CD4-positive, alpha-beta memory T cell (primary cell): ENCODE results near the gene FHIP1A. TPM values are rescaled to one million over a fixed set of nuclear protein-coding genes. Genes with fewer than 3 reads are reported as not detected.
"Not testable (repeated sequence)": the region's sequence is repeated elsewhere in the genome, so short reads cannot be mapped to it uniquely, and the experiment has no call there.

ENCODE experiments used
- CTCF ChIA-PET: fragments of 350-600 bp; sonication (Branson Sonifier 250); formaldehyde crosslinking; loops from one replicate; lab custom pipeline; 2021; ENCODE audit warnings: inconsistent platforms; ENCODE audit not compliant: partially characterized antibody; lab: Charles Lee
- POLR2A ChIA-PET: fragments of 350-600 bp; sonication (Branson Sonifier 250); formaldehyde crosslinking; loops from one replicate; lab custom pipeline; 2021; ENCODE audit not compliant: partially characterized antibody; lab: Charles Lee
- DNase-seq, 5 donors: peaks; one replicate each; pipeline versions ENCODE4 v3.0.0 to v3.0.0-alpha.2; 2020 to 2022; ENCODE audit warnings: mixed read lengths in 1 of 5
- H3K27ac ChIP-seq: one replicate; pipeline ENCODE4 v1.7.0; 2013; ENCODE audit warnings: low read depth, low read length
- H3K27me3 ChIP-seq: 2 replicates; pipeline ENCODE4 v1.7.0; 2013; ENCODE audit warnings: mild to moderate bottlenecking, low read length, moderate library complexity; ENCODE audit not compliant: insufficient read depth
- H3K36me3 ChIP-seq: 2 replicates; pipeline ENCODE4 v1.7.0; 2013; ENCODE audit warnings: mild to moderate bottlenecking, low read length, moderate library complexity; ENCODE audit not compliant: insufficient read depth
- H3K4me1 ChIP-seq: 2 replicates; pipeline ENCODE4 v1.7.0; 2013; ENCODE audit warnings: mild to moderate bottlenecking, low read length, moderate library complexity; ENCODE audit not compliant: insufficient read depth
- H3K4me3 ChIP-seq, 2 donors: one replicate each; pipeline ENCODE4 v1.7.0; 2013; ENCODE audit warnings: low read length in 2 of 2, mild to moderate bottlenecking in 1 of 2
- H3K9me3 ChIP-seq, 2 donors: one replicate each; pipeline ENCODE4 v1.7.0; 2013; ENCODE audit warnings: low read length in 2 of 2, control low read depth in 1 of 2; ENCODE audit not compliant: control insufficient read depth in 1 of 2
- H3K27ac Mint-ChIP-seq, 7 donors: one replicate each; pipeline ENCODE4 v1.8.0; 2020 to 2021; ENCODE audit warnings: mixed read lengths in 7 of 7, mild to moderate bottlenecking in 6 of 7, inconsistent platforms in 3 of 7, moderate library complexity in 3 of 7
- H3K27me3 Mint-ChIP-seq, 2 donors: one replicate each; pipeline ENCODE4 v1.8.0; 2020 to 2021; ENCODE audit warnings: mixed read lengths in 2 of 2
- H3K36me3 Mint-ChIP-seq, 2 donors: one replicate each; pipeline ENCODE4 v1.8.0; 2020 to 2021; ENCODE audit warnings: mixed read lengths in 2 of 2, inconsistent platforms in 1 of 2, mild to moderate bottlenecking in 1 of 2
- H3K4me1 Mint-ChIP-seq, 4 donors: one replicate each; pipeline ENCODE4 v1.8.0; 2020 to 2021; ENCODE audit warnings: mixed read lengths in 4 of 4, mild to moderate bottlenecking in 1 of 4
- H3K4me3 Mint-ChIP-seq, 8 donors: one replicate each; pipeline ENCODE4 v1.8.0; 2020 to 2021; ENCODE audit warnings: mixed read lengths in 8 of 8, mild to moderate bottlenecking in 7 of 8, moderate library complexity in 6 of 8, inconsistent platforms in 3 of 8
- H3K9me3 Mint-ChIP-seq, 8 donors: one replicate each; pipeline ENCODE4 v1.8.0; 2020 to 2021; ENCODE audit warnings: mixed read lengths in 8 of 8, mild to moderate bottlenecking in 5 of 8, inconsistent platforms in 3 of 8, moderate library complexity in 1 of 8
- intact Hi-C: fragments of 100-400 bp; cut with micrococcal nuclease; formaldehyde crosslinking; loops from one replicate; pipeline ENCODE4 v1.15.1; 2023
- polyA plus RNA-seq, 2 donors: library from polyadenylated mRNA; unstranded; fragments of 300-500 nt; fragmentation: Illumina TruSeq; gene quantifications; one replicate each; pipeline ENCODE4 v1.2.3, GENCODE V29; 2021
- total RNA-seq, 2 experiments: library from RNA; stranded (reverse); gene quantifications; one replicate each; pipeline ENCODE4 v1.2.3, GENCODE V29; 2021

Gene FHIP1A
- total and polyA plus RNA-seq, 4 experiments from 2014 or later, result 0.59 to 3.2 (median 2.6) TPM; not detected in 1

- H3K9me3 Mint-ChIP-seq, result peaks cover 0 to 3% (median 0%) of the 10 kb centered on the region in 8 donors
- H3K27ac ChIP-seq, result no peak overlapping the region
- intact Hi-C loops, result no loop called here
- no peak overlapping the region for H3K4me3 Mint-ChIP-seq
- DNase-seq, result no peak
- H3K27me3 Mint-ChIP-seq, result peaks cover 8 to 12% of the 10 kb centered on the region in 2 donors
- no peaks in the 10 kb centered on the region for H3K4me1 ChIP-seq
- H3K36me3 Mint-ChIP-seq, result peaks cover 0 to 5% of the 10 kb centered on the region in 2 donors
- no peaks in the 10 kb centered on the region for H3K9me3 ChIP-seq
- no peak overlapping the region for H3K27ac Mint-ChIP-seq
- H3K4me3 ChIP-seq, result no peak overlapping the region
- no peaks in the 10 kb centered on the region for H3K36me3 ChIP-seq
- no peaks in the 10 kb centered on the region for H3K4me1 Mint-ChIP-seq
- no peaks in the 10 kb centered on the region for H3K27me3 ChIP-seq
- POLR2A ChIA-PET, result no interaction called here
- CTCF ChIA-PET, result no interaction called here
Measured at GRCh38 chr4:151389311-151389710, 19.7 kb upstream of the FHIP1A start.

GRCh38 chr4:151389799-151390198, 19.2 kb upstream of the FHIP1A start:
- DNase-seq, intact Hi-C loops, H3K4me3 ChIP-seq, H3K4me1 Mint-ChIP-seq, H3K36me3 ChIP-seq, CTCF ChIA-PET, H3K4me3 Mint-ChIP-seq, H3K27ac ChIP-seq, H3K27me3 ChIP-seq, H3K9me3 Mint-ChIP-seq, H3K27ac Mint-ChIP-seq, POLR2A ChIA-PET, H3K4me1 ChIP-seq, H3K9me3 ChIP-seq, H3K36me3 Mint-ChIP-seq: not testable (repeated sequence)
- H3K27me3 Mint-ChIP-seq, result peaks cover 8 to 12% of the 10 kb centered on the region in 2 donors

GRCh38 chr4:151395873-151396272, 13.1 kb upstream of the FHIP1A start:
- intact Hi-C loops, result no loop called here
- H3K27me3 Mint-ChIP-seq, result peaks cover 4 to 7% of the 10 kb centered on the region in 2 donors

GRCh38 chr4:151400343-151400742, 8.6 kb upstream of the FHIP1A start:
- Histone ChIP-seq H3K4me3 (no peak overlapping the region), H3K27ac (no peak overlapping the region), H3K9me3 (no peaks in the 10 kb centered on the region), H3K4me1 (no peaks in the 10 kb centered on the region), H3K36me3 (no peaks in the 10 kb centered on the region), H3K27me3 (no peaks in the 10 kb centered on the region)
- intact Hi-C loops, result loop anchor here (10.0 kb wide), 1 partner anchor 1714 kb away; no protein-coding TSS in a partner anchor
- ChIA-PET CTCF (no interaction called here), POLR2A (no interaction called here)
- no peaks in the 10 kb centered on the region for H3K9me3 Mint-ChIP-seq
- no peaks in the 10 kb centered on the region for H3K4me1 Mint-ChIP-seq
- no peaks in the 10 kb centered on the region for H3K27me3 Mint-ChIP-seq
- no peak for DNase-seq
- H3K27ac Mint-ChIP-seq, result no peak overlapping the region
- no peaks in the 10 kb centered on the region for H3K36me3 Mint-ChIP-seq
- H3K4me3 Mint-ChIP-seq, result no peak overlapping the region

More at GRCh38 chr4:151395873-151396272, 13.1 kb upstream of the FHIP1A start:
- POLR2A ChIA-PET, result no interaction called here
- peaks cover 0 to 5% (median 0%) of the 10 kb centered on the region in 8 donors for H3K9me3 Mint-ChIP-seq
- H3K27ac Mint-ChIP-seq, result no peak overlapping the region
- H3K4me3 Mint-ChIP-seq, result no peak overlapping the region
- H3K27me3 ChIP-seq, result no peaks in the 10 kb centered on the region
- no peaks in the 10 kb centered on the region for H3K36me3 ChIP-seq
- no peak overlapping the region for H3K4me3 ChIP-seq
- no peak overlapping the region for H3K27ac ChIP-seq
- CTCF ChIA-PET, result no interaction called here
- no peaks in the 10 kb centered on the region for H3K36me3 Mint-ChIP-seq
- no peaks in the 10 kb centered on the region for H3K4me1 ChIP-seq
- no peaks in the 10 kb centered on the region for H3K4me1 Mint-ChIP-seq
- DNase-seq, result no peak
- no peaks in the 10 kb centered on the region for H3K9me3 ChIP-seq

- H3K27ac ChIP-seq, result no peak overlapping the region
- ChIA-PET POLR2A (no interaction called here), CTCF (no interaction called here)
- intact Hi-C loops, result loop anchor here (10.0 kb wide), 1 partner anchor 1713 kb away; no protein-coding TSS in a partner anchor
- no peaks in the 10 kb centered on the region for H3K27me3 Mint-ChIP-seq
- H3K9me3 ChIP-seq, result no peaks in the 10 kb centered on the region
- H3K36me3 Mint-ChIP-seq, result no peaks in the 10 kb centered on the region
- H3K9me3 Mint-ChIP-seq, result no peaks in the 10 kb centered on the region
- no peak for DNase-seq
- H3K4me3 ChIP-seq, result no peak overlapping the region
- no peaks in the 10 kb centered on the region for H3K36me3 ChIP-seq
- H3K4me3 Mint-ChIP-seq, result no peak overlapping the region
- no peak overlapping the region for H3K27ac Mint-ChIP-seq
- H3K4me1 ChIP-seq, result no peaks in the 10 kb centered on the region
- no peaks in the 10 kb centered on the region for H3K27me3 ChIP-seq
- no peaks in the 10 kb centered on the region for H3K4me1 Mint-ChIP-seq
Measured at GRCh38 chr4:151401739-151402138, 7.2 kb upstream of the FHIP1A start.

GRCh38 chr4:151402145-151402865, 6.7 kb upstream of the FHIP1A start:
- peaks cover under 1 to 2% (median 2%) of the 10 kb centered on the region in 4 donors for H3K4me1 Mint-ChIP-seq
- Histone ChIP-seq H3K36me3 (no peaks in the 10 kb centered on the region), H3K27me3 (no peaks in the 10 kb centered on the region), H3K4me1 (peaks cover 4% of the 10 kb centered on the region), H3K27ac (no peak overlapping the region), H3K9me3 (no peaks in the 10 kb centered on the region), H3K4me3 (no peak overlapping the region)
- no peaks in the 10 kb centered on the region for H3K27me3 Mint-ChIP-seq
- ChIA-PET POLR2A (no interaction called here), CTCF (interaction anchor here (0.8 kb wide), 1 partner anchor 8 kb away, joined by 4 read pairs; no protein-coding TSS in a partner anchor)
- H3K36me3 Mint-ChIP-seq, result no peaks in the 10 kb centered on the region
- H3K4me3 Mint-ChIP-seq, result no peak overlapping the region
- H3K27ac Mint-ChIP-seq, result no peak overlapping the region
- intact Hi-C loops, result loop anchor here (10.0 kb wide), 1 partner anchor 1712 kb away; no protein-coding TSS in a partner anchor
- DNase-seq, result no peak
- no peaks in the 10 kb centered on the region for H3K9me3 Mint-ChIP-seq

GRCh38 chr4:151403656-151404055, 5.3 kb upstream of the FHIP1A start:
- ChIA-PET POLR2A (no interaction called here), CTCF (interaction anchor here (0.7 kb wide), 1 partner anchor 766 kb away, joined by 3 read pairs; no protein-coding TSS in a partner anchor)
- no peaks in the 10 kb centered on the region for H3K27me3 Mint-ChIP-seq
- Histone ChIP-seq H3K4me1 (peaks cover 15% of the 10 kb centered on the region), H3K27me3 (no peaks in the 10 kb centered on the region), H3K4me3 (no peak overlapping the region), H3K36me3 (no peaks in the 10 kb centered on the region), H3K9me3 (no peaks in the 10 kb centered on the region), H3K27ac (no peak overlapping the region)
- no peak overlapping the region for H3K4me3 Mint-ChIP-seq
- peaks cover 0 to under 1% of the 10 kb centered on the region in 2 donors for H3K36me3 Mint-ChIP-seq
- no peak for DNase-seq
- H3K27ac Mint-ChIP-seq, result no peak overlapping the region
- H3K9me3 Mint-ChIP-seq, result no peaks in the 10 kb centered on the region
- H3K4me1 Mint-ChIP-seq, result peaks cover 7 to 16% (median 13%) of the 10 kb centered on the region in 4 donors
- intact Hi-C loops, result loop anchor here (10.0 kb wide), 1 partner anchor 1711 kb away; no protein-coding TSS in a partner anchor
